Measurements from ENCODE around the gene LINC00237.

DNA sequence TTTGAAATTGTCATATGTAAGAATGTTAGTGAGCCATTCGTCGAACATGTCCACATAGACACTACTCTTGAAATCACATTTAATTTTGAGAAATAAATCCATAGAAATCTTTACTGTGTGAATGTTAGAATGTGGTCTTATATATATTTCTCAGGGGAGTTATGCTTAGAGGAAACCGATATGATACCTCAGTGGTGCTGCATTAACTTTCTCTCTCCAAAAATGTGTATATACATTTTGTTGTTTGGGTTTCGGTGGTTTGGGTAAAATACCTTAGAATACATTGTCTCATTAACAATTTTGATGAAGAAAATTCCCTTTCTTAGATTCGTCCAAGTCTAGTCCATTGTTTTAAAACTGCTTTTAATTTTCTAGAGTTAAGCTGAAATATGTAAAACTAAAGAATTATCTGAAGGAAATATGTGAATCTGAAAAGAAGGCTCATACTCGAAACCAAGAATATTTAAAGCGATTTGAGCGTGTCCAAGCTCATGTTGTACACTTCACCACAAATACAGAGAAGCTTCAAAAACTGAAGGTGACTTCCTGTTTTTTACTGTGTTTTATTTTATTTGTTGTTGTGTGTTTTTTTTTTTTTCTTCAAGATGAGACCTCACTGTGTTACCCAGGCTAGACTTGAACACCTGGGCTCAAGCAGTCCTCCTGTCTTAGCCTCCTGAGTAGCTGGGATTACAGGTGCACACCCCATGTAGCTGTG lies 30.0 kb upstream of the LINC00237 start:
- TF ChIP-seq, protein P1, sequence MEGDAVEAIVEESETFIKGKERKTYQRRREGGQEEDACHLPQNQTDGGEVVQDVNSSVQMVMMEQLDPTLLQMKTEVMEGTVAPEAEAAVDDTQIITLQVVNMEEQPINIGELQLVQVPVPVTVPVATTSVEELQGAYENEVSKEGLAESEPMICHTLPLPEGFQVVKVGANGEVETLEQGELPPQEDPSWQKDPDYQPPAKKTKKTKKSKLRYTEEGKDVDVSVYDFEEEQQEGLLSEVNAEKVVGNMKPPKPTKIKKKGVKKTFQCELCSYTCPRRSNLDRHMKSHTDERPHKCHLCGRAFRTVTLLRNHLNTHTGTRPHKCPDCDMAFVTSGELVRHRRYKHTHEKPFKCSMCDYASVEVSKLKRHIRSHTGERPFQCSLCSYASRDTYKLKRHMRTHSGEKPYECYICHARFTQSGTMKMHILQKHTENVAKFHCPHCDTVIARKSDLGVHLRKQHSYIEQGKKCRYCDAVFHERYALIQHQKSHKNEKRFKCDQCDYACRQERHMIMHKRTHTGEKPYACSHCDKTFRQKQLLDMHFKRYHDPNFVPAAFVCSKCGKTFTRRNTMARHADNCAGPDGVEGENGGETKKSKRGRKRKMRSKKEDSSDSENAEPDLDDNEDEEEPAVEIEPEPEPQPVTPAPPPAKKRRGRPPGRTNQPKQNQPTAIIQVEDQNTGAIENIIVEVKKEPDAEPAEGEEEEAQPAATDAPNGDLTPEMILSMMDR (IDR thresholded peaks at IDR 0.05) = no peak
- TF ChIP-seq POLR2A (IDR thresholded peaks at IDR 0.05) (no peak), POLR2AphosphoS5 (IDR thresholded peaks at IDR 0.05) (no peak), EP300 (IDR thresholded peaks at IDR 0.05) (no peak)

Measured in stomach (tissue), 4 donors.